Nephron (organoid): Measurements from ENCODE around the gene ALKBH3.

Experiments
- H3K27ac Mint-ChIP-seq, 3 experiments: 2 replicates each; pipeline ENCODE4 v1.8.0; 2020; ENCODE audit warnings: mixed read lengths in 3 of 3, mild to moderate bottlenecking in 2 of 3, moderate library complexity in 1 of 3
- H3K27me3 Mint-ChIP-seq: 2 replicates; pipeline ENCODE4 v1.8.0; 2021; ENCODE audit warnings: low read depth, mild to moderate bottlenecking, moderate library complexity, mixed read lengths
- H3K36me3 Mint-ChIP-seq: 2 replicates; pipeline ENCODE4 v1.8.0; 2020; ENCODE audit warnings: low read depth, mixed read lengths
- H3K4me1 Mint-ChIP-seq: 2 replicates; pipeline ENCODE4 v1.8.0; 2020; ENCODE audit warnings: mixed read lengths
- H3K4me3 Mint-ChIP-seq, 3 experiments: 2 replicates each; pipeline ENCODE4 v1.8.0; 2020; ENCODE audit warnings: mild to moderate bottlenecking in 3 of 3, mixed read lengths in 3 of 3, moderate library complexity in 2 of 3
- H3K9me3 Mint-ChIP-seq: 2 replicates; pipeline ENCODE4 v1.8.0; 2020; ENCODE audit warnings: mixed read lengths
- TF ChIP-seq, protein P1 (sequence below), 3 experiments: fragments of 200-600 bp; sonication (generic); IDR thresholded peaks; one replicate each; pipeline ENCODE4 v1.5.0; 2021; ENCODE audit warnings: antibody characterized with exemption in 3 of 3; ENCODE audit not compliant: unreplicated experiment in 3 of 3

ALKBH3 gene

DNA sequence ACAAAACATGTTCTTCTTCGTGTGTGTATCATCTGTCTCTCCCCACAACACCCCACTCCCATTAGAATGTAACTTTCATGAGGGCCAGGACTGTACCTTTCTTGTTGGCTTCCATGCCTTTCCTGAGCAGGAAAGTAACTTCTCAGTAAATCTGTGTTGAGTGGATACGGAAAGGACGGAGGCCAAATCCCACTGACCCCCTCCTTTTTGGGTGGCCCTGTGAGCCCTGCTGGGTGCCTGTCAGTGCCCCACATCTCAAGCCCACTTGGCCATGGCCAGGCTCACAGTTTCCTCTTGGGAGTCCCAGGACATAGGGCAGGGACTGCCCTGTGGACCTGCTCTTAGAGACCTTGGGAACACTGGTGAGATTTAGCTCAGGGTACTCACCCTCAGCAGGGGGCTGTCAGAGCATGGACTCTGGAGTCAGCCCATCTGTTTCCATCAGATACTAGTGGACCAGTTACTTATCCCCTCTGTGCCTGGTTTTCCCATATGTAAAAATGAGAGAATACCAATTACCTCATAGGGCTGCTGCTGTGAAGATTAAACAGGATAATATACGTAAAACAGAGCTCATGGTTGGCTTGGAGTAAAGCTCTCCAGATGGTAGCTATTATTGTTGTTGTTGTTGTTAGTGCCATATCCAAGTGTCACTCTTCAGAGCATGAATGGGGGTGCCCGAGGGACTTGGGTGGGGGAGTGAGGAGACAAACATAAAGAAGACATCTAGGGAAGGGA, 60.8 kb downstream of the ALKBH3 start:
- peaks cover 68% of the 10 kb centered on the region for H3K27me3 Mint-ChIP-seq
- peak overlapping the region; percentile 65 to 89 (median 88) for H3K27ac Mint-ChIP-seq
- H3K4me3 Mint-ChIP-seq: peak overlapping the region; percentile 93 to 96 (median 94)
- no peaks in the 10 kb centered on the region for H3K9me3 Mint-ChIP-seq
- H3K36me3 Mint-ChIP-seq: no peaks in the 10 kb centered on the region
- peaks cover 23% of the 10 kb centered on the region for H3K4me1 Mint-ChIP-seq
- TF ChIP-seq, protein P1, sequence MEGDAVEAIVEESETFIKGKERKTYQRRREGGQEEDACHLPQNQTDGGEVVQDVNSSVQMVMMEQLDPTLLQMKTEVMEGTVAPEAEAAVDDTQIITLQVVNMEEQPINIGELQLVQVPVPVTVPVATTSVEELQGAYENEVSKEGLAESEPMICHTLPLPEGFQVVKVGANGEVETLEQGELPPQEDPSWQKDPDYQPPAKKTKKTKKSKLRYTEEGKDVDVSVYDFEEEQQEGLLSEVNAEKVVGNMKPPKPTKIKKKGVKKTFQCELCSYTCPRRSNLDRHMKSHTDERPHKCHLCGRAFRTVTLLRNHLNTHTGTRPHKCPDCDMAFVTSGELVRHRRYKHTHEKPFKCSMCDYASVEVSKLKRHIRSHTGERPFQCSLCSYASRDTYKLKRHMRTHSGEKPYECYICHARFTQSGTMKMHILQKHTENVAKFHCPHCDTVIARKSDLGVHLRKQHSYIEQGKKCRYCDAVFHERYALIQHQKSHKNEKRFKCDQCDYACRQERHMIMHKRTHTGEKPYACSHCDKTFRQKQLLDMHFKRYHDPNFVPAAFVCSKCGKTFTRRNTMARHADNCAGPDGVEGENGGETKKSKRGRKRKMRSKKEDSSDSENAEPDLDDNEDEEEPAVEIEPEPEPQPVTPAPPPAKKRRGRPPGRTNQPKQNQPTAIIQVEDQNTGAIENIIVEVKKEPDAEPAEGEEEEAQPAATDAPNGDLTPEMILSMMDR (IDR thresholded peaks at IDR 0.05; ENCODE audit: unreplicated experiment in 3 of 3): no peak

DNA sequence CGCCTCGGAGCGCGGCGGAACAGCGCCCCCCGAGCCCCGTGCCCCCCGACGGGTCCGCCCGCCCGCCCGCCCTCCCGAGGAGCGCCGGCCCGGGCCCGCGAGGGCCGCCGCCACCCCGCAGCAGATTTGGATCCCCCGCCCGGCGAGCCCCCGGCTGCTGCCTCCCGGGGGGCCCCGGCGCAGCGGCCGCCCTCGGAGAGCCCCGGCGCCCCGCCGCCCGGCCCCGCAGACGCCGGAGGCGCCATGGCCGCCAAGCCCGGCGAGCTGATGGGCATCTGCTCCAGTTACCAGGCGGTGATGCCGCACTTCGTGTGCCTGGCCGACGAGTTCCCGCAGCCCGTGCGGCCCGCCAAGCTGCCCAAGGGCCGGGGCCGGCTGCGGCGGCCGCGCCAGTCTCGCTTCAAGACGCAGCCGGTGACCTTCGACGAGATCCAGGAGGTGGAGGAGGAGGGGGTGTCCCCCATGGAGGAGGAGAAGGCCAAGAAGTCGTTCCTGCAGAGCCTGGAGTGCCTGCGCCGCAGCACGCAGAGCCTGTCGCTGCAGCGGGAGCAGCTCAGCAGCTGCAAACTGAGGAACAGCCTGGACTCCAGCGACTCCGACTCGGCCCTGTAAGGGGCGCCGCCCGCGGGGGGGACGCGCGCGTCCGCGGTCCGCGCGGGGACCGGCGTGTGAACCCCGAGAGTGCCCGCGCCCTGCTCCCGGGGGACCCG, 62.2 kb downstream of the ALKBH3 start:
- TF ChIP-seq, protein P1 (IDR thresholded peaks at IDR 0.05; ENCODE audit: unreplicated experiment in 3 of 3): no peak
- H3K4me1 Mint-ChIP-seq: peaks cover 27% of the 10 kb centered on the region
- peaks cover 72% of the 10 kb centered on the region for H3K27me3 Mint-ChIP-seq
- no peaks in the 10 kb centered on the region for H3K9me3 Mint-ChIP-seq
- peak overlapping the region in 1 of 3 experiments; percentile 35 for H3K27ac Mint-ChIP-seq
- no peaks in the 10 kb centered on the region for H3K36me3 Mint-ChIP-seq
- peak overlapping the region; percentile 77 to 86 (median 86) for H3K4me3 Mint-ChIP-seq

DNA sequence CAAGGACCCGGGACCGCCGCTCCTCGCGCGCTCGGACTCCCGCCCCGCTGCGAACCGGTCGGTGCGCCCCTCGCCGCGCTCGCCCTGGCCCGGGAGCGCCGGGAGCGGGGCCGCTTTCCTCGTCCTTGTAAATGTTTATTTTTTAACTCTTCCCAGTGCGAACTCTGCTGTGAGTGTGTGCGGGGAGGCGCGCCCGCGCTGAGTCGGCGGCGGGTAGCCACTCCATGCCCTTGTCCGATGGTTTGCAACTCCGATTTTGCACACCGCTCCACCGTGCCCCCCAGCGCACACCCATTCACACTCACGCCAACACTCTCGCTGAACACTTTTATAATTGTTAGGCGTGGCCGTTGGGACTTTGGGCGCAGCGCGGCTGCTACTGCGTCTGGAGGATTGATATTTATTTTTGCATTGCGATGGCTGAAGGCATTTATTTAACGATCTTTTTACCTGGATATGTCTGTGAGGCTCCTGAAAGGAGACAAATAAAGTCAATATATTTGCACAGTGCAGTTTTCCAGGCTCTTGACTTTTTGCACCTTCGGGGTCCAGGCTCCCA, 62.8 kb downstream of the ALKBH3 start:
- Mint-ChIP-seq H3K36me3 (no peaks in the 10 kb centered on the region), H3K4me3 (peak overlapping the region; percentile 95 to 96 (median 96)), H3K27me3 (peaks cover 66% of the 10 kb centered on the region), H3K4me1 (peaks cover 23% of the 10 kb centered on the region), H3K9me3 (no peaks in the 10 kb centered on the region), H3K27ac (peak overlapping the region in 2 of 3 experiments; percentile 35 to 85)
- TF ChIP-seq, protein P1 (IDR thresholded peaks at IDR 0.05; ENCODE audit: unreplicated experiment in 3 of 3): no peak

DNA sequence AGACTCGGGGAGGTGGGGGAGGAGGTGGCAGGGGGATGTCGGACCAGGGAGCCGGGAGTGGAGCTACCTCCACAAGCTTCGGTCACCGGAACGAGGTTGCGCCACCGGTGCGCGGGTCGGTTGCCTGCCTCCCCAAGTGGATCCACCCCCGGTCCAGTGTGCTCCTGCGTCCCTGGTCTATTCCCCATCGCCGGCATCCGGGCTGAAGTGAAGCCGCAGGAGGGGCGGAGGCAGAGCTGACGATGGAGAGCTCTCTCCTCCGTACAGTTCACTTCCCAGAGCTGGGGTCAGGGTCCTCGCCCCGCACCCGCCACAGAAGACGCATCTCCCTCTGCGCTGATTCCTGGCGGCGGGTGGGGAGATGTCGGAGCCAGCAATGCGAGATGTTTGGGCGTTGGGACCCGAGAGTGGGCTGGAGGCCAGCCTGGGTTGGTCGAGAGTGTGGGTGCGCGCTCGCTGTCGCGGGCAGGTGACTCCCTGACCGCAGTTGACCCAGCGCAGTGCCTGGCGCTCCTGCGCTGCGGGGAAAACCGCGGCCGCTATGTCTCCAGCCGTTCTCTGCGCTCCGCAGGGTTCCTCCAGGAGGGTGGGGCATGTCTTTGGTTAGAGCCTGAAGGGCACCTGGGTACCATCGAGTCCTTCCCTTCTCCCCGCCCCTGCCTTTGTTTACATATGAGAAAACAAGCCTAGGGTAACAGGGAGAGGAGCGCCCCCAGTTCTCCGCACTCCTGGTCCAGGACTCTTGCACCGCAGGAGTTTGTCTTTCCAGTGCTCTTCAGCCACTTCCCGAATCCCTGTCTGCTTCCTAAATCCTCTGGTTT, 63.5 kb downstream of the ALKBH3 start:
- H3K9me3 Mint-ChIP-seq: no peaks in the 10 kb centered on the region
- H3K27me3 Mint-ChIP-seq: peaks cover 66% of the 10 kb centered on the region
- H3K4me3 Mint-ChIP-seq: peak overlapping the region; percentile 95 to 96 (median 96)
- H3K27ac Mint-ChIP-seq: peak overlapping the region in 1 of 3 experiments; percentile 35
- no peaks in the 10 kb centered on the region for H3K36me3 Mint-ChIP-seq
- H3K4me1 Mint-ChIP-seq: peaks cover 23% of the 10 kb centered on the region
- TF ChIP-seq, protein P1 (IDR thresholded peaks at IDR 0.05; ENCODE audit: unreplicated experiment in 3 of 3): no peak

DNA sequence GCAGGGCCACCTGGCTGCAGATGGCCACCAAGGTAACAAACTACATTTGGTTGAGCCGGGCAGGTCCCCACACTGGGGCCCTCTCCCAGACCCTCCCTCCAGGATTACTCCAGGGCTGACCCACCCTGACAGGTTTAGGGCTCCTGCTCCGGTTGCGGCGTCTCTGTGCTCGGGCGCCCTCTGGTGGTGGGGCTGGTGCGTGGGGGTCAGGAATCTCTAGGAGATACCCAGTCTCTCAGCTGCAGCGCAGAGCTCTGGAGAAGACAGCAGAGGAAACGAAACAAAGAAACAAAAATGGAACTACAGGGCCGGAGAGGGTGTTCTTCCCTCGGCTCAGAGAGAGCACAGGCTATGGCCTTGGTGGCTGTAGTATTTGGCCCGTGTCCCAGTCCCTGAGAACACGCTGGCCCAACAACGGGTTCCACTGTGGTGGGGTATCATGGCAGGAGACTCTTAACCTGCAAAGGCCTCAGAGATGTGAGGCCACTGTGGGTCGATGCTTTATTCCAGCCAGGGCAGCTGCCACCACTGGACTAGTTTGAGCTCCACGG, 64.2 kb downstream of the ALKBH3 start:
- Mint-ChIP-seq H3K9me3 (no peaks in the 10 kb centered on the region), H3K27ac (no peak overlapping the region), H3K4me1 (peaks cover 23% of the 10 kb centered on the region), H3K27me3 (peaks cover 66% of the 10 kb centered on the region), H3K36me3 (no peaks in the 10 kb centered on the region), H3K4me3 (peak overlapping the region; percentile 95 to 96 (median 96))
- TF ChIP-seq, protein P1 (IDR thresholded peaks at IDR 0.05; ENCODE audit: unreplicated experiment in 3 of 3): peak; percentile 53 to 65 (median 59)
